Upper lobe of left lung (tissue), 6 donors: ENCODE measurements around the gene SPATA6. TPM values are rescaled to one million over a fixed set of nuclear protein-coding genes. Genes with fewer than 3 reads are reported as not detected.

Experiments used
- ATAC-seq, 2 donors: fragments of 200-7000 bp; cut with Tn5 transposase; one replicate each; pipeline ENCODE4 v1.9.1; 2022; ENCODE audit warnings: mild to moderate bottlenecking in 2 of 2, moderate library complexity in 2 of 2; ENCODE audit not compliant: low FRiP score in 2 of 2
- DNase-seq, 2 donors: peaks; one replicate each; pipeline ENCODE4 v3.0.0-alpha.2; 2019 to 2020
- H3K27ac ChIP-seq, 4 donors: fragments of 200-600 bp; sonication (generic); one replicate each; pipeline ENCODE4 v1.5.1; 2016 to 2019
- H3K27me3 ChIP-seq, 4 donors: fragments of 200-600 bp; sonication (generic); one replicate each; pipeline ENCODE4 v1.5.1; 2017 to 2019
- H3K36me3 ChIP-seq, 4 donors: fragments of 200-600 bp; sonication (generic); one replicate each; pipeline ENCODE4 v1.5.1; 2016 to 2019
- H3K4me1 ChIP-seq, 4 donors: fragments of 200-600 bp; sonication (generic); one replicate each; pipeline ENCODE4 v1.5.1; 2018 to 2019
- H3K4me3 ChIP-seq, 4 donors: fragments of 200-600 bp; sonication (generic); one replicate each; pipeline ENCODE4 v1.5.1; 2017 to 2019; ENCODE audit warnings: mild to moderate bottlenecking in 2 of 4, moderate library complexity in 1 of 4
- H3K9me3 ChIP-seq, 4 donors: fragments of 200-600 bp; sonication (generic); one replicate each; pipeline ENCODE4 v1.5.1; 2018 to 2019
- CTCF ChIP-seq, 6 experiments: fragments of 450-650 bp in 4 of 6; fragments of 200-600 bp in 2 of 6; sonication (generic) in 2 of 6; IDR thresholded peaks; one replicate each; pipeline ENCODE4 v1.5.1; 2016 to 2019; ENCODE audit warnings: antibody characterized with exemption in 6 of 6
- EP300 ChIP-seq, 4 donors: sonication (generic); formaldehyde crosslinking; IDR thresholded peaks; one replicate each; pipeline ENCODE4 v1.5.1; 2017; ENCODE audit warnings: antibody characterized with exemption in 4 of 4, control low read depth in 2 of 4
- POLR2A ChIP-seq, 4 donors: fragments of 450-650 bp; IDR thresholded peaks; one replicate each; pipeline ENCODE4 v1.5.1; 2016 to 2017; ENCODE audit warnings: antibody characterized with exemption in 4 of 4, mild to moderate bottlenecking in 2 of 4
- POLR2AphosphoS5 ChIP-seq, 2 donors: sonication (generic); formaldehyde crosslinking; IDR thresholded peaks; one replicate each; pipeline ENCODE4 v1.5.1; 2017; ENCODE audit warnings: antibody characterized with exemption in 2 of 2
- WGBS, 2 donors: methylation state at CpG; one replicate each; pipeline ENCODE4 v1.1.5; 2017 to 2018; 5-methylcytosine and 5-hydroxymethylcytosine counted together
- total RNA-seq, 6 donors: library from RNA; depleted of rRNA in 4 of 6; stranded (reverse); fragments of >200 nt in 4 of 6; gene quantifications; one replicate each; pipeline versions ENCODE4 v1.1.0 to v1.2.1, GENCODE V29; 2016 to 2021
- donor health status: DM: no; HTN: no; CAD: no; lungs with moderate emphysema.
- donor health status: DM: no; HTN: yes; CAD: no; lungs with severe emphysema.

SPATA6 gene
- total RNA-seq, 6 donors from 2014 or later: 9.4 to 31.6 (median 21.0) TPM

GRCh38 chr1:48356901-48357300 is 115.1 kb downstream of the SPATA6 start:
- ATAC-seq: no peak
- Histone ChIP-seq H3K36me3 (no peaks in the 10 kb centered on the region), H3K4me1 (no peaks in the 10 kb centered on the region), H3K27ac (no peak overlapping the region), H3K4me3 (no peak overlapping the region), H3K9me3 (no peaks in the 10 kb centered on the region), H3K27me3 (no peaks in the 10 kb centered on the region)
- DNase-seq: no peak
- no peak for TF ChIP-seq CTCF (IDR thresholded peaks at IDR 0.05)
- no peak for TF ChIP-seq POLR2AphosphoS5 (IDR thresholded peaks at IDR 0.05)
- TF ChIP-seq POLR2A (IDR thresholded peaks at IDR 0.05): no peak
- TF ChIP-seq EP300 (IDR thresholded peaks at IDR 0.05): no peak

- Histone ChIP-seq H3K36me3 (no peaks in the 10 kb centered on the region), H3K27me3 (no peaks in the 10 kb centered on the region), H3K4me3 (no peak overlapping the region), H3K9me3 (peaks cover 0 to 16% (median 6%) of the 10 kb centered on the region in 4 donors), H3K27ac (no peak overlapping the region), H3K4me1 (no peaks in the 10 kb centered on the region)
- no peak for ATAC-seq
- WGBS, 2 donors: 91 to 93% methylated on average over 4 of the region's 4 CpGs
- TF ChIP-seq EP300 (IDR thresholded peaks at IDR 0.05) (no peak), POLR2AphosphoS5 (IDR thresholded peaks at IDR 0.05) (no peak), CTCF (IDR thresholded peaks at IDR 0.05) (no peak), POLR2A (IDR thresholded peaks at IDR 0.05) (no peak)
- no peak for DNase-seq
These were observed 127.6 kb downstream of the SPATA6 start for GRCh38 chr1:48344373-48344772.

GRCh38 chr1:48341221-48341620 is 130.8 kb downstream of the SPATA6 start:
- no peak for TF ChIP-seq CTCF (IDR thresholded peaks at IDR 0.05)
- no peak for TF ChIP-seq POLR2A (IDR thresholded peaks at IDR 0.05)
- no peak for TF ChIP-seq POLR2AphosphoS5 (IDR thresholded peaks at IDR 0.05)
- no peak for TF ChIP-seq EP300 (IDR thresholded peaks at IDR 0.05)
- no peaks in the 10 kb centered on the region for H3K4me1 ChIP-seq
- H3K27me3 ChIP-seq: no peaks in the 10 kb centered on the region
- H3K27ac ChIP-seq: no peak overlapping the region
- ATAC-seq (no peak), DNase-seq (no peak)
- WGBS, 2 donors: 92 to 93% methylated on average over 3 of the region's 3 CpGs
- peaks cover 0 to 16% (median 6%) of the 10 kb centered on the region in 4 donors for H3K9me3 ChIP-seq
- no peaks in the 10 kb centered on the region for H3K36me3 ChIP-seq
- H3K4me3 ChIP-seq: no peak overlapping the region

- Histone ChIP-seq H3K4me1 (no peaks in the 10 kb centered on the region), H3K27me3 (no peaks in the 10 kb centered on the region), H3K4me3 (no peak overlapping the region), H3K27ac (no peak overlapping the region), H3K9me3 (no peaks in the 10 kb centered on the region), H3K36me3 (no peaks in the 10 kb centered on the region)
- 74 to 75% methylated on average over 4 of the region's 4 CpGs for WGBS, 2 donors
- ATAC-seq: no peak
- TF ChIP-seq CTCF (IDR thresholded peaks at IDR 0.05) (no peak), POLR2A (IDR thresholded peaks at IDR 0.05) (no peak), EP300 (IDR thresholded peaks at IDR 0.05) (no peak), POLR2AphosphoS5 (IDR thresholded peaks at IDR 0.05) (no peak)
- DNase-seq: no peak
These were observed 133.7 kb downstream of the SPATA6 start for GRCh38 chr1:48338257-48338656.

- WGBS, 2 donors: 44 to 48% methylated on average over 2 of the region's 2 CpGs
- Histone ChIP-seq H3K4me1 (no peaks in the 10 kb centered on the region), H3K4me3 (no peak overlapping the region), H3K36me3 (peaks cover 0 to 5% (median 2%) of the 10 kb centered on the region in 4 donors), H3K27ac (no peak overlapping the region), H3K27me3 (no peaks in the 10 kb centered on the region), H3K9me3 (peaks cover 0 to 13% (median 5%) of the 10 kb centered on the region in 4 donors)
- ATAC-seq (no peak), DNase-seq (no peak)
- TF ChIP-seq EP300 (IDR thresholded peaks at IDR 0.05) (no peak), POLR2A (IDR thresholded peaks at IDR 0.05) (no peak), CTCF (IDR thresholded peaks at IDR 0.05) (no peak), POLR2AphosphoS5 (IDR thresholded peaks at IDR 0.05) (no peak)
These were observed 138.7 kb downstream of the SPATA6 start for GRCh38 chr1:48333316-48333715.
